Stimulated activated naive CD4-positive, alpha-beta T cell (primary cell): ENCODE data around the gene PRLH.

Experiments used
- DNase-seq, 6 experiments: peaks; one replicate each; lab custom pipeline; 2025; lab: John Stamatoyannopoulos, UW

PRLH gene

DNA sequence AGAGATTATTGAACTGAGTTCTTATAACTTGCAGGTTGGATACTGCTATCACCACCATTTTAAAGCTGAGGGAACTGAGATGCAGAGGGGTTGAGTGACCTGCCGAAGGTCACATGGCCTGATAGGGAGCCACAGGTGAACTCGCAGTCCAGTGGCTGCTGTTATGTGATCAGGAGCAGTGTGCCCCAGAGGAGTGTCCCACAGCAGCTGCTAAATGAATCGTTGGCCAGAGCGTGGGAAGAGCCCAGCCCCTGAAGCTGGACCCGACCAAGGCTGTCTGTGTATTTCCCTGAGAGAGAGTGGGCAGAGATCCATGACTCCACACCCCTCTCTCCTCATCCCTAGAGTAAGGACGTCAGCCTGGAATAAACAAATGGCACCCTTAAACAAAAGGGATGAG is 26.7 kb upstream of the PRLH start:
- no peak for DNase-seq

DNA sequence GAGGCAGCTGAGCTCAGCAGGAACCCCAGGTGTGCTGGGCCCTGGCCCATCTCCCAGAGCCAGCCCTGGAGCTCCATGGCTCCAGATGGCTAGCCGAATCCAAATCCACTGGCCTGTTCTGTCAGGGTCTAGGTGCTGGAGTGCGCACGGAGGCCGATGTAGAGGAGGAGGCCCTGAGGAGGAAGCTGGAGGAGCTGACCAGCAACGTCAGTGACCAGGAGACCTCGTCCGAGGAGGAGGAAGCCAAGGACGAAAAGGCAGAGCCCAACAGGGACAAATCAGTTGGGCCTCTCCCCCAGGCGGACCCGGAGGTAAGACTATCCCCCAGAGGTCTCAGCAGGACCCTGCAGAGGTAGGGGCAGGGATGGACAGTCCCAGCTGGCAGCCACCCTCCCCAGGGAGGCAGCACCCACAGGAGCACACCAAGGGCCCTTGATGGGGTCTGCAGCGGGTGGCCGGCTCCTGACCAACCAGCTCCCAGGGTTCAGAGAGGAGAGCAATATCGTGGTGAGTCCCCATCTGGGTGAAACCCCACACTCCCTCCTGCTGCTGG is 26.1 kb upstream of the PRLH start:
- DNase-seq: no peak

DNA sequence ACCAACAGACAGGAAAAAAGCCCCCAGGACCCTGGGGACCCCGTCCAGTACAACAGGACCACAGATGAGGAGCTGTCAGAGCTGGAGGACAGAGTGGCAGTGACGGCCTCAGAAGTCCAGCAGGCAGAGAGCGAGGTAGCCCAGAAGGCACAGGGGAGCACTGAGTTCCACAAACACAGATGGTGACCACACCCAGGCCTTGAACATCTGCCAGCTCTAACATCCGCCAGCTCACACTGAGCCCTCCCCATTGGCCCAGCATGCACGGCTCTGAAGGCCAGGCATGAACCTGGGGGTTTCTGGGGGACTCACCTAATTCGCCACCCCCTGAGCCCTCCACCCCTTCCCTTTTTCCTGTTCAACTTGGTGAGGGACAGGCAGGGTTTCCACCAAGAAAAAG is 25.6 kb upstream of the PRLH start:
- DNase-seq: no peak

DNA sequence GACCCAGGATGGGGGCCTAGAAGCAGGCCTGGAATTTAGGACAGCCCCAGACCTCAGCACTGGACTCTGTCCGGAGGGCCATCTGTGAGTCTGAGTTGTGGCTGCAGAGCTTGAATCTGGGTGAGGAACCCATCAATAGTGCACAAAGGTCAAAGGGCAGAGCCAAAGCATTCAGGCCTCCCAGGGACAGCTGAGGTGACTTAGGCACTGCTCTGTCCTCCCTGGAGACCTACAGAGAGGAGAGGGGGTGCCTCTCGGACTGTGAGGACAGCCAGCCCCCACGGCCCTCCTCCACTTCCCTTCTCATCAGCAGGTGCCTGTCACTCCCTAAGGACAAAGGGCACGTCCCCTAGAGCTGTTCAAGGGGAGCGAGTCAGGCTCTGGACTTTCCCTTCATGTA is 25.1 kb upstream of the PRLH start:
- no peak for DNase-seq

DNA sequence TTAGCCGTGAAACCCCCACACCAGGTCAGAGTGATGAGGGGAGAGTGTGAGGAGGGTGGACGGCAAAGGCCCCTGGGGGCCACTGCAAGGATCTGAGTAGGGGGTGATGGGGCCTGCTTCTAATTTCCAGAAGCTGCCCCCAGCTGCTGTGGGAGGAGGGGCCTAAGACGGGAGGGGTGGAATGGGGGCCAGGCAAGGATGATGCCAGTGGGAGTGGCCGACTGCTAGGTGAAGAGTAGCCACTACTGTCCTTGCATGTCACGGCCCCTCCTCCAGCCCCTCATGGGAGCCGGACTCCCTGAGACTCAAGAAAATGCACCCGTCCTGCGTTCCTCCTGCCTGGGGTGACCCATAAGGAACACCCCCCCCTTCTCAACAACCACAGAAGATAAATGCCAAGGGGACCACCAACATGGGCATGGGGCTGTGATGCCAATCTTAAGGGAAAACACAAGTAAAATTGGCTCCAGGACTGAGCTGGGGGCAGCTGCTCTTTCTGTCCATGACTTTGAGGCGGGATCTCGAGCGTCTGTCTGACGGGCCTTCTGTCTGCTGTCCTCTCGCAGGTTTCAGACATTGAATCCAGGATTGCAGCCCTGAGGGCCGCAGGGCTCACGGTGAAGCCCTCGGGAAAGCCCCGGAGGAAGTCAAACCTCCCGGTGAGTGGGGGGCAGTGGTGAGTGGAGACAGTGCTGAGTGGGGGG is 24.2 kb upstream of the PRLH start:
- DNase-seq: no peak

DNA sequence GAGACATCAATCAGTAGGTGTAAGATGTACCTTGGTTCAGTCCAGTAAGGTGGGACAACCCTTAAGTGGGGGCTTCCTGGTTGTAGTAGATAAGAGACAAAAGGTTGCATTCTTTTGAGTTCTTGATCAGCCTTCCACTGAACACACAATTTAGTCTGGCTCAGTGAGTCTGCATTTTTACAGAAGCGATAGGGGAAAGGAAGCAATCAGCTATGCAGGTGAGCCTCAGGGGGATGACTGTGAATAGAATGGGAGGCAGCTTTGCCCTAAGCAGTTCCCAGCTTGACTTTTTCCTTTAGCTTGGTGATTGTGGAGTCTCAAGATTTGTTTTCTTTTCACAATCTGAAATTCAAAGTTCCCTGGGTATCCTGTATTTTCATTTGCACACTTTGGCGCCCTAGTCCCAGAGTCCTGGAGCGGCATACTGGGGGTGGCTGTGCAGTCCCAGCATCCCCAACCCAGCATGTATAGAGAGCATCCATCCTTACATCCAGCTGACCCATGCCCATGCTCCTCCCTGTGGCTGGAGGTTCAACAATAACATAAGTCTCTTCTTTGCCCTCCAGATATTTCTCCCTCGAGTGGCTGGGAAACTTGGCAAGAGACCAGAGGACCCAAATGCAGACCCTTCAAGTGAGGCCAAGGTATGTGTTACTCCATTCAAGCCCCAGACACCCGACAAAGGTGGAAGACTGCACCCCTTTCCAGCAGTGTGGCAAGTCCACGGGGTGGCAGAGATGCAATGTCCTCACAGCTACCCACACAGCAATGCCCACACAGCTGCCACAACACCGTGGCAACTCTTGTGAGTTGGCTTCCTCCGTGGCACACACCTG is 20.1 kb upstream of the PRLH start:
- no peak for DNase-seq

DNA sequence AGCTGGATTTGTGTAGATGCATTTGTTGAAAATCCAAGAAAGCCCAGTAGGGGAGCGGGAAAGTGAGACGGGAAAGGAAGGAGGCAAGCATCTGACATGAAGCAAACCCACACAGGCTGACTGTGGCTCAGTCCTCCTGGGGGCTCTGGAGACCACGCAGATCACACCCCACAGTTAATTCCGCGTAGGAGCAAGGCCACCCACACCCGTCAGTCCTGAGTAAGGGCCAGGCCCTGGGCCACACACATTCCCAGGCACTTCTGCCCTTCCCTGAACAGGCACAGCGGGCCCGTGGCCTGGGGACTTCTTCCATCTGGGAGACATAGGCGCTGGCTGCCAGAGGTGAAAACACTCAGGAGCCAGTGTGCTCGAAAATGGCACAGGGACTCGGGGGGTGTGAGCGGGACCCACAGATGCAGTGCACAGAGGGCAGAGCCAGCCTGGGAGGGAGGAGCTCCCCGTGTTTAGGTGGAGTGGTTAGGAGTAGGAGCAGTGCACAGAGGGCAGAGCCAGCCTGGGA is 19.4 kb upstream of the PRLH start:
- no peak for DNase-seq

DNA sequence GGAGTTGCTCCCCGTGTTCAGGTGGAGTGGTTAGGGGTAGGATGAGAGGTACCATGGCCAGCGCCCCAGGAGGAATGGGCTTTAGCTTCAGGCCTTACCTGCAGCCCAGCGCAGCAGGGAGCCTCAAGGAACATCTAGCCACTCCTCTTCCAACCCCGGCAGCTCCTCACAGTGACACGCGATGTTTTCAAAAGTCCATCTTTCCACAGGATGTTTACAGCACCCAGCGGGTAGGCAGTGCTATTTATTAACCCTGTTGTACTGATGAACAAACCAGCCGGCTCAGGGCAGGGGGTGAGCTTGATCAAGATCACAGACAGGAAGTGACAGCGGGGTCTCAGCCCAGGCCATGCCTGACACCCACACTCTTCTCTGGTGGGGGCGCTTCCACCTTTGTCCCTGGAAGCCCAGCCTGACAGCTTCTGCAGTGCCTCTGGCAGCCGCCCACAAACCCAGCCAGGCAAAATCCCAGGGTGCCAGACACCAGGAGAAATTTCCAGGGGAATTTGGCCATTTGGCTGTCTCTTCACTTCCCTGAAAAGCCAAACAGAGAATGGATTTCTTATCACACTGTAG is 18.4 kb upstream of the PRLH start:
- DNase-seq: no peak

DNA sequence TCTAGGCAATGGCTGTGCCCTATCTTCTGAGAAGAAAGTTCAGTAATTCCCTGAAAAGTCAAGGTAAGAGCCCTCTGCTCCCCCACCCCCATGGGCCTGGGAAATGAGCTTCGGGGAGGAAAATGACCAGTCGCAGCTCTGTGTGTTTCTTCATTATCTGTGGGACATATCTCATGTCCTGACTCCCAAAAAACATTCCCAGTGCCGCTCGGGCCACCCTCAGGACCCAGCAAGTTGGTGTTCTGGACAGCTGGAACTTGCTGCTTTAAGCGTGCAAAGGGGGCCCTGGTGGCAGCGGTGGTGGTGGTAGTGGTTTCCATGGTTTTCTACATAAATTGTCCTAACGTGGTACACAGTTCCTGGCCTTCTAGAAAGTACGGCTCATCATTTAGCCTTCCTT is 17.2 kb upstream of the PRLH start:
- DNase-seq: no peak

DNA sequence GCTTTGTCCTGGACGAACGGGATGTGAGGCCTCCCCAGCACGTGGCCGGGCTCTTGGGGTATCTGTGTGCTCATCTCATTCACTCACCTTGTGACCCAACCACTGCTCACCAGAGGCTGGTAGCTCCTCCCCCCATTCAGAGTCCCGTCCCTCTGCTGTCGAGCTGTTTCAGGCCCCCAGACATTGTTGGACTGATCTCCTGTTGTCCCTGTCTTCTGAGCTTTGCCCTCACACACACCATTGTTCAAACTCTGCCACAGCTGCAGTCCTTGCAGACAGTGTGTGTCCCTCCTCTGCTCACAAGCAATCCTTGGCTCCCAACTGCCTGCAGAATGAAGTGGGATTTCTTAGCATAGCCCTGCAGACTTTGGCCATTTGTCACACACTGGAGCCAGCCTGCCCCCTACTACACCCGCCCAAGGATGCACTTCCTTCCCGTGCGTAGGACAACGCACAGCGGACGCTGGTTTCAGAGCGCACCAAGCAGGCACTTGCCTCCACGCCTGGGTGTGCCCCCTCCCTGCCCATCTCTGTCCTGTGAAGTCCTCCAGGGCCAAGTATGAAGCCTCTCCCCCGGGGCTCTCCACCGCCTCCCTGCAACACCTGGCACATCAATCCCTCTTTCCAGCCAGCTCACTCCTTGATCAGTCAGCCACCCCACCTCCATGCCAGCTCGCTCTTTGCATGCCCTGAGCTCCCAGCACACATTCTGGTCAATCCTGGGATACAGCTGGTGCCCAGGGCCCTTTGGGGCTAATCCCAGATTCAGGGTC is 16.5 kb upstream of the PRLH start:
- DNase-seq: no peak

DNA sequence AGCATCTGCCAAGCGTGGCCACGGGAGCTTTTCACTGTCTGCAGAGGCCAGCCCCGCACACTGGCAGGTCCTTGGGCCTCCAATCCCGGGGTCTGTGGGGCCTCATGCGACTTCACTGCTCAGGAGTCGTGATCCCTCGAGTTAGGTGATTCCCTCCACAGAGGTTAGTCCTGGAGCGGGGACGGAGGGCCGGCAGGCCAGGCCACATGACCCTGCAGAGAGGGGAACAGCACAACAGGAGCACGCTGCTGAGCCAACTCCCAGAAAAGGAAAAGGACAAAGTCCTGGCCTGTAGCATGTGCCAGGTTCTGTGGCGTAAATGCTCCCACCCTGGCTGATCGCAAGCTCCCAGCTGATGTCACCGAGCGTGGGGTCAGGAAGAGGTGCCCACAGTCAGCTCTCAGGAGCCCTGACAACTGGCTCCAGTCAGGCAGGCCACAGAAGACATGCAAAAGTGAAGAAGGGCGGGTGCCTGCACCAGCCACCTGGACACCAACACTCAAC is 15.3 kb upstream of the PRLH start:
- DNase-seq: no peak

DNA sequence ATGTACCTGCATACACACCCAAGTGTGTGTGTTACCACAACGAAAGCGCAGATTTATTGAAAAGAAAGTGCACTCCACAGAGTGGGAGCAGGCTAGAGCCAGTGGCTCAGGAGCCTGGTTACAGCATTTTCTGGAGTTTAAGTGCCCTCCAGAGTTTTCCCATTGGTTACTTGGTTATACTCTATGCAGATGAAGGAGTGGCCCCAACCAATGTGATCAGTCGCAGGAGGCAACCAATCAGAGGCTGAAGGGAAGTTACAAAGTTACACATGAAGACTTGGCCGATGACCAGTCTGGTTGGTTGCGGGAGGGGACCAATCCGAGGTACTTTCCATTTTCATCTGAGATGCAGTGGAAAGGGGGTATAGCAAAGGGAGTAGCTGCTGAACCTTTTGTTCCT is 13.5 kb upstream of the PRLH start:
- DNase-seq: no peak

DNA sequence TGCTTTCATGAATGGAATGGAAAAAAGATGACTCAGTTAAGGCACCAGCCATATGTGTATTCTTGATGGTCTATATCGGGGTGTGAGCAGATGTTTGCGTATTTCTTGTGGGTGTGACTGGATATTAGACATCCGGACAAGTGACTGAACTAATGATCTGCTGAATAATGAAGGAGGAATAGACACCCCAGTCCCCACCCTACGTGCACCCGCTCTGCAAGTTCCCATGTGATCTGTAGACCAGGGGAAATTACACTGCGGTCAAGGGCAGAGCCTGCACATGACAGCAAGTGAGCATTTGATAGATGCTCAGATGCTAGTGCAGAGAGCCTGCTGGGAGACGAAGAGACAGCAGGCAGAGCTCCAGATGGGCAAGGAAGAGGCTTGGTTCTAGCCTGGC is 12.4 kb upstream of the PRLH start:
- no peak for DNase-seq

DNA sequence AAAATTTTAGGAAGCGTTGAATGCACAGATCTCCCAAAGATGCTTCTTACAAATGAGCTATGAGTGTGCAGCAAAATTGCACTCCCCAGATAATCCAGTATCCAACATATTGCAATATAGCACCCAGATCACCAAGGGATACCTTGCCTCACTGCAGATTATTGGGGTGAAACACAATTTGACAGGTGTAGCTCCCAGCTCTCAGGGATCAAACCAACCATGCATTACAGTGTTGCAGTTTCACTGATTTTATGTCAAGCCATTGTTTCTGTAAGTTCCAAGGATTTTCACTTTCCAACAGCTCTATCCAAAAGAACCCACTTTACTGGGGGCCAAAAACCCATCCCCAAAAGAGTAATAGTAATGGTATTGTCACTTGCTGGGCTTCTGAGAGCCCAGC is 10.8 kb upstream of the PRLH start:
- DNase-seq: no peak

DNA sequence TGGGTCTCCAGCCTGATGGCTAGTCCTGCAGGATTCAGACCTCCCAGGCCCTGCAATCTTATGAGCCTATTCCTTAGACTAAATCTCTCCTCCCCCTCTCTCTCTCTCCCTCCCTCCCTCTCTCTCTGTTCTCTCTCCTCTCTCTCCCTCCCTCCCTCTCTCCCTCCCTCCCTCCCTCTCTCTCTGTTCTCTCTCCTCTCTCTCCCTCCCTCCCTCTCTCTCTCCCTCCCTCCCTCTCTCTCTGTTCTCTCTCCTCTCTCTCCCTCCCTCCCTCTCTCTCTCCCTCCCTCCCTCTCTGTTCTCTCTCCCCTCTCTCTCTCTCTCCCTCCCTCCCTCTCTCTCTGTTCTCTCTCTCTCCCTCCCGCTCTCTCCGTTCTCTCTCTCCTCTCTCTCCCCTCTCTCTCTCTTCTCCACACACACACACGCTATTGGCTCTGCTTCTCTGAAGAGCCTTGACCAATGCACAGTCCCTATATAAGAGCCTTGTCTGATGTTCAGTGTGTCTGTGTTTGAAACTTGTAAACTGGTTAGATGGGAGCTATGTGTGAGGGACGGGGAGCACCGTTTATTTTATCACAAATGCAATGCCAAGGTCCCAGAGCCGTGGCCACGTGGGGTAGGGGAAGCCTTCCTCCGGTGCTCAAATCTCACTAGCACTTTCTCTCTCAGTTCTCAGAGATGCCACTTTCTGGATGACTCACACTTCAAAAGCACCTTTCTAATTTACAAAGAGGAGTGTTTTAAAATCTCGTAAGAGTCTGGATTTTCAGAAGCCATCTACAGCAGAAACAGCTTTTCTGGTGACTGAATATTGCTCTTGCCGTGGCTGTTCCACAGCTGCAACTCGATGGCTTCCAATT is 9.4 kb upstream of the PRLH start:
- DNase-seq: no peak

DNA sequence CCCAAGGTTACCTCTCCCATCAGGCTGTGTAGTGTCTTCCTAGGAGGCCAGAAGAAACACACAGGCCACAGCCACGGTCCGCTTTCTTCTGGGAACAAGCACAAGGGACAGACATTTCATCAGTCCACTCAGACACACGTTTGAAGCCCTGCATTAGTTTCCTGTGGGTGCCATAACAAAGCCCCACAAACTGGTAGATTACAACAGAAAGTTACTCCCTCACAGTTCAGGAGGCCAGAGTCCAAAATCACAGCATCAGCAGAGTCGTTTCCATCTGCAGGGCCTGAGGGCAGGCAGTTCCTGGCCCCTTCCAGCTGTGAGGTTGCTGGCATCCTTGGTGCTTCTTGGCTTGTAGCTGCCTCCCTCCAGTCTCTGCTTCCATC is 8.8 kb upstream of the PRLH start:
- no peak for DNase-seq

DNA sequence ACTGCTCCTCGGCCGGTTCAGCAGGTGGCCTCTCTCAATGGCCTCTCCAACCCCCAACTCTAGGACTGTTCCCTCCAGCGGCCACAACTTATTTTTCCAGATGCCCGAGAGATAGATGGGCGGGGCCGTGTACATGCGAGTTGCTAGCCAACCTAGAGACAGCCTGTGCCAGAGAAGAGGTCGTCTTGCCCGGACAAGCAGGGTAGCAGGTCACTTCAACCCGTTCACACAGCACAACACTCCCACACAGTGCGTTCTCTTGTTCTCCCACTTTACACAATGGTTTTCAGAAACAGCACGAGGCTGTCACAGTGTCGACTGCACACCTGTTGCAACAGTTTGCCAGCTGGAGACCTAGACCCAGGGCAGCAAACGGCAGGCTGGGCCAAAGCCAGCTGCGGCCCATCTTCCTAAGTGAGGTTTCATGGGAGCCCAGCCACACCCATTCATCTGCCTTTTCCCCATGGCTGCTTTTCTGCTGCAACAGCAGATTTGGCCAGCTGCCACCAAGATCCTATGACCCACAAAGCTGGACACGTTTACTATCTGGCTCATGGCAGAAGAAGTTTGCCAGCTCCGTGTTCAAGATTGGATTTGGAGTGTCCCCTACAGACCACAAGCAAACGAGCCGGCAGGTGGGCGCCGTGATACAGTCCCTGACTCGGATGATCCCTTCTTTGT is 7.3 kb upstream of the PRLH start:
- DNase-seq: no peak

DNA sequence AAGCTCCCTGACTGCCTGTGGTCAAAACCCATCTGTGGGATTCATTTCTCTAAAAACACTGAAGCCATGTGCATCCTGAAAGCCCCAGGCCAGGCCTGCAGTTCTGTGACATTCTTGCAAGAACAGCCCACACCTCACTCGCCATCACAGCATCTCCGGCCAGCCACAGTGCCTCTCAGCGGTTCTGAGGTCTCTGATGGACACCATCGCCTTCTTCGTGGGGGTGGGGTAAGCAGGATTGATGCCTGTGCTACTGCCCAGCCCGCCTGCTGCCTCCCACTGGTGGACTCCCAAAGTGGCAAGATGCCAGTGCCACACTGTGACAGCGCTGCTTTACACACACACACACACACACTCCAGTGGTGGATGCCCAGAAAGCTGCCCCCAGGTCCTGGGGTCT is 5.2 kb upstream of the PRLH start:
- no peak for DNase-seq

DNA sequence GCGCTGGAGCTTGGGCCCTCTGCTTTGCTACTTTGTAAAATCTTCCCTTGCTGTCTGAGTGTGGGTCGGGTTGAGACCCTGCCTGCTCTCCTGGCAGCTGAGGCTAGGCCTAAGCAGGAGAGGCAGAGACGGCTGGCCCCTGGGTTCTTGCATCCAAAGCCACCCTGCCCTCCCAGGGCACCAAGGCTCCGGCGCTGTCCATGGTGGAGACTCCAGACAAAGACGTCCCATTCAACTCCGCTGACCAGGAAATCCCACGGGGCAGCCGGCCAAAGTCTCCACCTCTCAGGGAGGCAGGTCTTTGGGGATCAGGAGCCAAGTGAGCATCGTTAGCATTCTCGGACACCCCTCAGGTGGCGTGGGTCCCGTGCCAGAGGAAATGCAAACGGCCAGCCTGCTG is 2.6 kb upstream of the PRLH start:
- no peak for DNase-seq

DNA sequence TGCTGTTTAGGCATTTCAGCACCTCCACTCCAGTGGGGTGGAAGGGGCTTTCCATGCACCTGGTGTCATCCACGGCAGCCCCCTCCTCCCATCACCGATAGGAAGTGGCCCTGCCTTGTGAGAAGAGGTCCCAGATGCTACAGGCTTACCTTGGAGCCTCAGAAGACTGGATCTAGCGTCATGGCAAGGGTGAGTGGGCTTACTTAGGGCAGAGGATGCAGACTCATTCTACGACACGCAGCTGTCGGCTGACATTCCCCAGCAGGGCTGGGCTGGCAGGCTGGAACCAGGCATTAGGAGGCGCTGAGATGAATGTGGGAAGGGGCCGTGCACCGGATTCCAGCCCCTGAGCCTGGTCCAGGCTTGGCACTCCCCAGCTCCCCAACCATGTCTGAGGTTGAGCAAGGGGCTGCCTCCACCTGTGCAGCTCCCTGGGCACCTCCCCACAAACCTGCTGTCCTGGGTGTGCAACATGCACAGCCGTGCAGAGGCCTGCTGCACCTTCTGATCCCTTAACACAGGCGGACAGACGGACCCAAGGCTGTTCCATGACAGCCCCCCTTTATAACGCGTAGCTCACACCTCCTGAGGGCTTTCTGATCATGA is 1.7 kb upstream of the PRLH start:
- DNase-seq: no peak
